Measurements from ENCODE around the gene EML6. TPM values are rescaled to one million over a fixed set of nuclear protein-coding genes. Genes with fewer than 3 reads are reported as not detected.

The EML6 gene
- total and polyA plus RNA-seq, 2 of the 8 experiments (the other 6 are each of a cell fraction or from before 2014, with no cell fraction given), result 1.2 to 1.6 TPM

DNA sequence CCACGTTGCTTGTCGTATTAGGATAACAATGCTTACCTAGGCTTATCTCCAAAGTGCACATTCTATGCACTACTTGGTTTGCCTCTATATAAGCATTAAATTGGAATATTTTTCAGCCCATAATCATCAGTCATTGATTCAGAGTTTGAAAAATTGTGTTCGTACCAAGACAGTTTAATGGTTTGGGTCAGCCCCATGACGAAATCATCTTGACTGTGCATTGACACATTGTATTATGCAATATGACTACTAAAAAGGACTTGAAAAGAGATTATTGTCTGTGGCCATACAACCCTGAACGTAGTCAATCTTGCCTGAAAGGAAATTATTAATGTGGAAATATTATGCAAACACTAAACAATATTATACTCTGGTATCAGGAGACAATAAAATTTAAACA is 141.3 kb downstream of the EML6 start:
- no peak overlapping the region for H3K27ac ChIP-seq (ENCODE audit: low read depth, low read length)
- no peak overlapping the region for H2BK20ac ChIP-seq (ENCODE audit: low read length)
- H3K56ac ChIP-seq (replicated peaks; ENCODE audit: insufficient read length, low read depth, low read length), result no peak overlapping the region
- H2AFZ ChIP-seq (ENCODE audit: low read length), result no peak overlapping the region
- H2BK15ac ChIP-seq (ENCODE audit: low read length), result no peak overlapping the region
- H4K5ac ChIP-seq (ENCODE audit: insufficient read length, low read depth, low read length), result no peak overlapping the region
- no peaks in the 10 kb centered on the region for H3K79me2 ChIP-seq (ENCODE audit: control insufficient read depth in 1 of 2, insufficient read depth in 2 of 2, low read length in 2 of 2)
- no peak overlapping the region for H3K4me2 ChIP-seq (ENCODE audit: insufficient read depth in 1 of 2, low read depth in 2 of 2, low read length in 2 of 2)
- no peaks in the 10 kb centered on the region for H3K79me1 ChIP-seq (ENCODE audit: low read depth, low read length)
- no peak for FAIRE-seq
- H2BK120ac ChIP-seq (replicated peaks; ENCODE audit: low read depth, low read length), result no peak overlapping the region
- H3K4me1 ChIP-seq (replicated peaks in 1 of 4; ENCODE audit: control insufficient read depth in 3 of 4, insufficient read depth in 4 of 4, low read length in 3 of 4), result peaks cover 0 to 2% (median 1%) of the 10 kb centered on the region in 4 experiments; a peak in 1 of 7 replicates
- H3K4me3 ChIP-seq (ENCODE audit: extremely low read depth in 1 of 4, insufficient read depth in 2 of 4, low read depth in 3 of 4, low read length in 4 of 4), result no peak overlapping the region
- H3K27me3 ChIP-seq (replicated peaks in 1 of 4; ENCODE audit: control insufficient read depth in 3 of 4, extremely low read depth in 1 of 4, insufficient read depth in 3 of 4, low read length in 3 of 4), result no peaks in the 10 kb centered on the region
- H4K20me1 ChIP-seq (replicated peaks in 1 of 2; ENCODE audit: control insufficient read depth in 1 of 2, insufficient read depth in 2 of 2, low read length in 2 of 2), result no peaks in the 10 kb centered on the region
- H3K23me2 ChIP-seq (ENCODE audit: low read depth, low read length), result no peaks in the 10 kb centered on the region
- no peaks in the 10 kb centered on the region for H3K36me3 ChIP-seq (ENCODE audit: control insufficient read depth in 2 of 4, insufficient read depth in 4 of 4, low read length in 3 of 4)
- no peak overlapping the region for H3K18ac ChIP-seq (ENCODE audit: extremely low read depth, low read length)
- DNase-seq (ENCODE audit: low read depth in 1 of 2, low spot score in 2 of 2), result no peak
- 89% methylated on average over 5 of the region's 5 CpGs; no CpG with 5 or more reads in 1 of the 2 experiments for WGBS, 2 experiments (ENCODE audit: extremely low coverage in 1 of 2, insufficient coverage in 1 of 2, insufficient read length in 1 of 2, insufficient replicate concordance in 2 of 2, low coverage in 1 of 2, low lambda C conversion rate in 2 of 2, missing lambda C conversion rate in 1 of 2)
- H3K4ac ChIP-seq (replicated peaks; ENCODE audit: insufficient read length, low read depth, low read length), result no peak overlapping the region
- no peak overlapping the region for H2BK5ac ChIP-seq (ENCODE audit: low read depth, low read length)
- H3K9me3 ChIP-seq (ENCODE audit: insufficient read depth in 2 of 2, low read depth in 1 of 2, low read length in 1 of 2), result no peaks in the 10 kb centered on the region
- no peak overlapping the region for H4K91ac ChIP-seq (replicated peaks; ENCODE audit: insufficient read length, low read length)
- POLR2A ChIA-PET (ENCODE audit: partially characterized antibody), result no interaction called here
- H2AK5ac ChIP-seq (ENCODE audit: low read depth, low read length), result no peak overlapping the region
- no peak overlapping the region for H2BK12ac ChIP-seq (ENCODE audit: low read depth, low read length)
- no peak overlapping the region for H3K9ac ChIP-seq (replicated peaks in 1 of 4; ENCODE audit: extremely low read depth in 1 of 4, low read depth in 3 of 4, low read length in 3 of 4)
- H4K8ac ChIP-seq (ENCODE audit: extremely low read depth, insufficient read depth, low read length), result no peak overlapping the region
- H3K23ac ChIP-seq (ENCODE audit: insufficient read length), result no peak overlapping the region
- H3K14ac ChIP-seq (ENCODE audit: insufficient read length), result no peak overlapping the region
- CTCF ChIA-PET (ENCODE audit: partially characterized antibody), result no interaction called here
- TF ChIP-seq SP2 (IDR thresholded peaks at IDR 0.05; ENCODE audit: low read length) (no peak), RBBP5 (IDR thresholded peaks at IDR 0.05; ENCODE audit: borderline replicate concordance, low read depth, low read length) (no peak), CEBPB (IDR thresholded peaks at IDR 0.05; ENCODE audit: low read depth, low read length) (no peak), TAF7 (optimal IDR thresholded peaks at IDR 0.05; ENCODE audit: borderline replicate concordance, low read depth, low read length) (no peak), GTF2F1 (IDR thresholded peaks at IDR 0.05; ENCODE audit: borderline replicate concordance, low read depth, low read length) (no peak), CTBP2 (IDR thresholded peaks at IDR 0.05; ENCODE audit: borderline replicate concordance, insufficient read depth, insufficient read length, low read length) (no peak), GABPA (IDR thresholded peaks at IDR 0.05; ENCODE audit: borderline replicate concordance, insufficient read depth, low read length) (no peak), CBX5 (IDR thresholded peaks at IDR 0.05; ENCODE audit: low read depth, low read length) (no peak), EZH2 (IDR thresholded peaks at IDR 0.05; ENCODE audit: low read depth, low read length, severe bottlenecking) (no peak), JUND (IDR thresholded peaks at IDR 0.05; ENCODE audit: low read length) (no peak), RNF2 (IDR thresholded peaks at IDR 0.05; ENCODE audit: borderline replicate concordance, low read depth, low read length, missing control alignments, poor library complexity, severe bottlenecking) (no peak), ATF2 (IDR thresholded peaks at IDR 0.05; ENCODE audit: low read length) (no peak)
